NOMO-1 treated with dmso at 0.1 percent for 144 hours (cell line): ENCODE measurements around the gene SHISA2.
"Not testable (repeated sequence)": the region's sequence is repeated elsewhere in the genome, so short reads cannot be mapped to it uniquely, and the experiment has no call there.

ENCODE experiments used
- DNase-seq: peaks from one replicate; lab custom pipeline; 2025; ENCODE audit not compliant: unreplicated experiment; lab: John Stamatoyannopoulos, UW

SHISA2 gene

DNA sequence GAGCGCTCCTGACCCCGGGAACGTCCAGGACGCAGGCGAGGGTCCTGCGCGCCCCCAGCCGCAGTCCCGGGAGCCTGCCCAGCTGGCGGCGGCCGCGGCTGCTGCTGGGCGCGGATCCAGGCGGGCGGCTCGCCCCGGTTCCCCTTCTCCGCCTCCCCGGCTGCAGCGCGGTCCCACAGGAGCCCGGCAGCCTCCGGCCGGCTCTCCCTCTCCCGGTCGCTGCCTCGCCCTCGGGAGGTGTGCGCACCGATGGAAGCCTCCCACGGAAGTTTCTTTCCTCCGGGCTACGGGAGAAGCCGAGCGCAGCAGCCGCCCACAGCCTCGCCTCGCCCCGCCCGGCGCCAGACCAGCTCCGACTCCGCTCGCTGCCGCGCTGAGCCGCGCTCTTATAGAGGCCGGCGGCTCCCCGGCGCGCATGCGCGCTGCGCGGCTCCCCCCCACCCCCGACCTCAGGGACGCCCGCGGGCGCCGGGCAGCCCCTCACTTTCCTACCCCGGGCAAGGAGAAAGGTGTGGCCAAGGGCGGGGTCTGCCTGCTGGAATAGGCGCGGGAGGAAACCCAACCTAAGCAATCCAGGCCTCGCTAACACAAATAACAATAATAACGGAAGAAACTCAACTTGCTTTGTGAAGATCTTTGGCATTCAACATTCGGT is at the start of gene SHISA2:
Gene SHISA2 (minus strand): TSS at position 360 of the 655 bp plus-strand sequence. CDS start 1,041 bp downstream, outside the sequence.
- peak; percentile 63 for DNase-seq

DNA sequence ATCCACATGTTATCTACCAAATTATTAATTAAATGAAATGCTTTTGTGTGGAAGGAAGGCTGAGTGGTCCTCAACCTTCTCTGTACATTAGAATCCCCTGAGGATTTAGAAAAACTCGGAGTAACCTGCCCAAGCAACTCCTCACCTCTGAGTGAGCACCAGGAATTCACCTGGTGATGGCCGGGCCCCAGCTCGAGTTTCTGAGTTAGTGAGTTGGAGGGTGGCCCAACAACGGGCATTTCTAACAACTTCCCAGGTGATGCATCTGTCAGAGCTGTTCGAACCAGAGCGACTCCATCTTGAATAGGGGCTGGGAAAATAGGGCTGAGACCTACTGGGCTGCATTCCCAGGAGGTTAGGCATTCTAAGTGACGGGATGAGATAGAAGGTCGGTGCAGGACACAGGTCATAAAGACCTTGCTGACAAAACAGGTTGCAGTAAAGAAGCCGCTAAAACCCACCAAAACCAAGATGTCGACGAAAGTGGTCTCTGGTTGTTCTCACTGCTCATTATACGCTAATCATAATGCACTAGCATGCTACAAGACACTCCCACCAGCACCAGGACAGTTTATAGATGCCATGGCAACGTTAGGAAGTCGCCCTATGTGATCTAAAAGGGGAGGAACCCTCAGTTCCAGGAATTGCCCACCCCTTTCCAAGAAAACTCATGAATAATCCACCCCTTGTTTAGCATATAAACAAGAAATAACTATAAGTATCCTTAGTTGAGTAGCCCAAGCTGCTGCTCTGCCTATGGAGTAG is 44.2 kb upstream of the SHISA2 start:
- no peak for DNase-seq

DNA sequence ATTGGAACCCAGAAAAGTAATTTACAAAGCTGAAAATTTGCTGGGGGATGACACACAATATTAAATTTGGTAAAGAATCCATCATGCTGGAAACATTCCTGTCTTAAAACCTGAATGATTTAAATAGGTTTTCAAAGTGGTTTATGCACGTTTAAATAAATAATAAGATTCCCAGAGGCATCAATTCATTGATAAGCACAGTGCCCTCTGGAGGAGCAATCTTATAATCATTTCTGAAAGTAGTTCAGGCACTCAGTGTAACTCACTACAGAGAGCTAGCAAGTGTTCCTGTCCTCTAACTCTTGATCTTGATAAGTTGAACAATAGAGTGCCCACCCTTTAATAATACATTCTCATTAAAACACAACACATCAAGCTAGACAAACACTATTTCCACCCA is 43.5 kb upstream of the SHISA2 start:
- no peak for DNase-seq

DNA sequence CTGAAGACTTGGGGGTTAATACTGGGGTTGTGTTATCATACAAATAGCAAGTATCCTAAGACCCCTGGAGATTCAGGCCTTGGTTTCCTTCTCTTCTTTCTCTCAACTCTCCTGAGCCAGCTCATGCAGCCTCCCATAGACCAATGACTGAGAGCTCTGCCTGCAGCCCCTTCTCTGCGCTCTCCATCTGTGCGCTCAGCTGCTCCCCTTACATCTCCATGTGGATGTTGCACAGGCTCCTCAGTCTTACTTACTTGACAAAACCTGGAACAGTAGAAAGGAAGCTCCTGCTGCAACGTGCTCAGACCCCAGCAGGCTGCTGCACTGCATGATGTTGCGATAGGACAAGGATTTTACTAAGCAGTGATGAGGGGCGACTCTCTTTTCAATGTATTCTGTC is 25.0 kb upstream of the SHISA2 start:
- DNase-seq: not testable (repeated sequence)

DNA sequence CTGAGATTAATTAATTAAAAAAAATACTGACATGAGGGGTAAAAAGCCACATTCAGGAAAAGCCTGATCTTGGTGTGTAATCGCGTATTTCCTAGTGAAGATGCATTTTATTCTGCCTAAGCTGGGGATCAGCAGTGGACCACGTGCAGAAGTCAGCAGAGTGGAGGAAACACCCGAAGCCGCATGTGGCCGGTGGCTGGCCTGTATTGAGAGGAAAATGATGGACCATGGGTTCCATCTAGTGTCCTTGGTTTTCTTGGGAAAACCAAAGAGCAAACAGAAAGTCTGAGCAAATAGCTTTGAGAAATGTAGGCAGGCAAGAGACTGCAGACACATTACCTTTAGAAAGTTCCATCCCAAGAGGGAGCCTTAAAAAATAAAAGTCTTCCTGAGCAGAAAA is 23.7 kb upstream of the SHISA2 start:
- DNase-seq: no peak

DNA sequence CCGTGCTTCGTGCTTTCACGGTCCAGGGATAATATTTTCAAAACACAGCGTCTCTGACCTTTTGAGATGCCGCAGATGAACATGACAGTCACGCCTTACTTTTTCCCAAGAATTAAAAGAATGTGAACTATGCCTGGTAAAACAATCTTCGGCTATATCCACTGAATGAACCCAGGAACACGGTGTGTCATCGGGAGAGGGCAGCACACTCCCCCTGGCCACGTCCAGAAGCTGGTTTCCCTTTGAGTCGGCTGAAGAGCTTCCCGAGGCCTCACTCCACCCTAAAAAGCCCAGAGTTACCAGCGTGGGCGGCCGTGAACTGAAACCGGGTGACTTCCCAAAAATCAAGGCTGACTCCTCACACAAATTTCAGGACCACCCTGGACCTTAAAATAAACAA is 22.9 kb upstream of the SHISA2 start:
- no peak for DNase-seq

DNA sequence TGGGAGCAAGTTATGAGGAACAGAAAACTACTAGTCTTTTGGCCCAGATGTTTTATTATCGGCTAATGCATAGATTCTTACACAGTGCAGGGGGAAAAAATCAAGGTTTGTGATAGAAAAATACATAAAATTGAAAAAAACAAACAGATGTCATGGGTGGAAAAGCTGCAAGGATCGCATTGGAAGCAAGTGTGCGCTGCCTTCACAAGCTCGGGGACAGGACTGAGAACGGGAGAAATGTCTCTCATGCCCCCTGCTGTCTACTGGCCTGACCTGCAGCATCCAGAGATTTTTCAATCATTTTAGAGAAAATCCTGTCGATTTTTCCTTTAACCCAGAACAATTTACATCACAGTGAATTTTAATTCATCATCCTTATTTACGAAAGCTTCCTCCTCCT is 20.5 kb upstream of the SHISA2 start:
- DNase-seq: not testable (repeated sequence)

DNA sequence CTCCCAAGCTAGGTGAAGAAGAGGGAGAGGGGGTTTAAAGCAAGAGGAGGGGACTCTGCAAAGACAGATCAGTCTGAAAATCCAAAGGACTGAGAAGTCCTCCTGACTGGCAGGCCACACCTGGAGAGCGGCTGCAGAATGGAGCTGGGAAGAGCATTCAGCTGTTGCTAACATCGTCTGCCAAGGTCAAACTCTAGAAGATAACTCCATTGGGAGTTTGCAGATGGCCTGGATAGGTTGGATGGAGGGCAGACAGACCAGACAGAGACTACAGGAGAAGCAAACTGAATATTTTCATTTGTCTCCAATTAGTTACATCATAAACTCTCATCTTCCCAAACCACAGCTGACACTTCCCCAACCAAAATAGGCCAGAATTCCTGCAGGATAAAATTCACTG is 19.9 kb upstream of the SHISA2 start:
- DNase-seq: no peak

DNA sequence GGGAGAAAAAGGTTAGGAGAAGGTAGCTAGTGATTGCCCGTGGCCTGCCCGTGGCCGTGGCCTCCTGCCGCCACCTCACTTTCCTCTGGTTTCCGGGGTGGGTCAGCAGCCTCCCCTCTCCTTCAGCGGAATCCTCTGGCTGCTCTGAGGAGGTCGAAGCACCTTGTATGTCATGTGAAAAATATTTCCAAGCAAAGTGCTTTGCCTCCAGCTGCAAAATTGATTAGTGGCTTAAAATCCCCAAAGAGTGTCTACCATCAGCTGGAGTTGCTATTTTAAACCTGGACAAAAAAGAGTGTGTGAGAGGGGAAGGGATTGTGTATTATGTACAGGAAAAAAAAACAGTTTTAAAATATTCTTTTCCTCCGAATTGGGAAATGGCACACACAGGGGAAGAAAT is 17.8 kb upstream of the SHISA2 start:
- not testable (repeated sequence) for DNase-seq

DNA sequence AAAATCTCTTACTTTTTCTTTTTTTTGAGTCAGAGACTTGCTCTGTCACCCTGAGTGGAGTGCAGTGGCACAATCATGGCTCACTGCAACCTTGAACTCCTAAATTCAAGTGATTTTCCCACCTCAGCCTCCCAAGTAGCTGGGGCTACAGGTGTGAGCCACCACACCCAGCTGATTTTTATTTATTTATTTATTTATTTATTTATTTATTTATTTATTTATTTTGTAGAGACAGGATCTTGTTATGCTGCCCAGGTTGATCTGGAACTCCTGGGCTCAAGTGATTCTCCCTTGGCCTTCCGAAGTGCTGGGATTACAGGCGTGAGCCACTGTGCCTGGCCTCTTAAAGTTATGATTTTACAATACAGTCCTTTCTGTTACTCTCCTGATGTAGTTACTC is 16.6 kb upstream of the SHISA2 start:
- not testable (repeated sequence) for DNase-seq

DNA sequence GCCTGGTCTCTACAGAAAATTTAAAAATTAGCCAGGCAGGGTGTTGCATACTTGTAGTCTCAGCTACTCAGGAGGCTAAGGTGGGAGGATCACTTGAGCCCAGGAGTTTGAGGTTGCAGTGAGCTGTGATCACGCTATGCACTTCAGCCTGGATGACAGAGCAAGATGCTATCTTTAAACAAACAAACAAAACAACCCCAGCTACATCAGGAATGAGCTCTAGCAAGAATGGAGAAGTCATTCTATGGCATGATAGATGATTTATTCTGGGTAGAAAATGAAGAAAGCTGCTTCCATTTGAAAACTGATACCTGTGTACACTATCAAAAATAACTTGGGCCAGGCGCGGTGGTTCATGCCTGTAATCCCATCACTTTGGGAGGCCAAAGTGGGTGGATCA is 15.8 kb upstream of the SHISA2 start:
- DNase-seq: no peak

DNA sequence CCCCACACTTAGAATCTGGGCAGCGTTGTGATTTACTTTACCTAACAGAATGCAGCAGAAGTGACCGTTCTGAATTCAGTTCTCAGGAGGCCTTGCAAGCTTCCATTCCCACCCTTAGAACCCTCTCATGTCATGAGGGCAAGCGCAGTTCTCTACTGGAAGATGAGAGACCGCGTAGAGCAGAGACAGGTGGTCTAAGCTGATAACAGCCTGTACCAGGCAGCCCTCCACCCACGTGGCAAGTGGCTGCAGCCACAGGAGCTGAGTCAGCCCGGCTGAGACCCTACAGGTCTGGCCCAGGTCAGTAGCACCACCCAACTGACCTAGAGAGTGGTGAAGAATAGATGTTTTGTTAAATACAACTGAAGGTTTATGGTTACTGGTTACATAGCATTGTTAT is 14.7 kb upstream of the SHISA2 start:
- not testable (repeated sequence) for DNase-seq

DNA sequence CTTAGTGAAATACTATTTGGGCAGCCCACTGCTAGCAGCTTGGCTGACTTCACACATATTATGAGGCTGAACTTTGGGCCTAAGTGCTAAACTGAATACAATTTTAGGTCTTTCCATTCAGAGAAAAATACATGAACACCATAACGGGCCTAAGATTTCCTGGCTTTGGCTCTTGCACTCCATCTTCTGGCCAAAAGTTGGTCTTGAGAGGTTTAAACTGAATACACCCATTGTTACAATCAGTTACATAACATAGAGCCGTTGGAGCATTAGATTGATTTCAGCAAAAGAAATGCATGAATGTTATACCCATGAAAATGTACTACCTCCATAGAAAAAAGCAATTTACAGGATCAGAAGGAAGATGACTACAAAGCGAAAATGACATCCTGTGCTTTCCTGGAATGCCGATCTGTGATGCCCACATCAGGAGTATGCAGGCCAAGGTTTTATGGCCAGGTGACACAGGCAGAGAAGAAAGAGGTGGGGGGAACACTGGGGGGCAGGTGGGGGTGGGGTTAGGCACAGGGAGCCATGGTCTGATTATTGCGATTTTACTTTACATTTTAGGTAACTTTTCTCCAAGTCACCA is 11.1 kb upstream of the SHISA2 start:
- peak; percentile 57 for DNase-seq

DNA sequence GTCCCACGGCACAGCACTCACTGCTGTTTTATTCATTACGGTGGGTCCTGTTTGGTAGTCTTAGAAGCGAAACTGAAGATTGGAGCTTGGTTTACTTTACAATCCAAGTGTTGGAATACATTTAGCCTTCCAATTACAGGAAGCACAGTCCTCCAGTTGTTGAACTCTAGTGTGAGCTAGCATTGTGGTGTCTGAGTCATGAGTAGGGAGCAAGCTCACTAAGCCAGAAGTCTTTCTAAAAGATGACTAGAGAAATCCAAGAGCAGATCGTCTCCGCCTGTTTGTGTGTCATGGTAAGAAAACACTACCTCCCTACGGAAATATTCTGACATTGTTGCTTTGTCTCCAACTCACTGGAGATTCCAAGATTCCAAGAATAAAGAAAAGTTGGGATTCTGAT is 10.1 kb upstream of the SHISA2 start:
- DNase-seq: no peak

DNA sequence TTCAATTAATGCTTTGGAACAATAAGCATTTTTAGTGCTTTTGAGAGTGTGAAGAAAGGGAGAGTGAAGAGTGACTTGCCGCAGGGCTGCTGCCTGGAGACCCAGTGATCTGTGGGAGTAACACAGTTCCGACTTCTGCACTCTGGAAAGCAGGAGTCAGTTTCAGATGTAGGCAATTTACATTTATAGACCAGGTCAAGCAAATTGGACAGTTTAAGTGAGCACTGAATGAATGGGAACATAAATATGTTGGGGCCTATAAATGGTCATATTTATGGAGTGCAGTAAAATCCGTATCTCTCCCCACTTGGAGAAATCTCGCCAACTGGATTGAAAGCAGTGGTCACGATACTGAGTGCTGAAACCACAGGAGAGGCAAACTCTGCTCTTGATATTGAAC is 9.4 kb upstream of the SHISA2 start:
- DNase-seq: no peak

DNA sequence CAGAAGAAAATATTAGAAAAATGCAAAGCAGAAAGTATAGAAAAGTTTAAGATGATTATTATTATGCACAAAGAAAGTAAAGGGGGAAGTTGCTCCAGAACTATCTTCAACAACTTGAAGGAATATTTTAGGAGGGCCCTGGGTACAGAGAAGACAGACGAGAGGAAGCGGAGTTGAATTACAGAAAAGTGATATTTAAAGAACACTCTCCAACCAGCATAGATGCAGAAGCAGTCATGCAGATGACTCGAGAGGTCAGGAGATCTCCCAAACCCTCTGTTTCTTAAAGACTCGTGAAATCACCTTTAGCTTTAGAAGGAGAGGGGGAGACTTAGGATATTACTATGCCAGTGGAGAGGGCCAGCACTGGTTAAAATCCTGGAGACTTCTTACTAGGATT is 8.5 kb upstream of the SHISA2 start:
- DNase-seq: no peak

DNA sequence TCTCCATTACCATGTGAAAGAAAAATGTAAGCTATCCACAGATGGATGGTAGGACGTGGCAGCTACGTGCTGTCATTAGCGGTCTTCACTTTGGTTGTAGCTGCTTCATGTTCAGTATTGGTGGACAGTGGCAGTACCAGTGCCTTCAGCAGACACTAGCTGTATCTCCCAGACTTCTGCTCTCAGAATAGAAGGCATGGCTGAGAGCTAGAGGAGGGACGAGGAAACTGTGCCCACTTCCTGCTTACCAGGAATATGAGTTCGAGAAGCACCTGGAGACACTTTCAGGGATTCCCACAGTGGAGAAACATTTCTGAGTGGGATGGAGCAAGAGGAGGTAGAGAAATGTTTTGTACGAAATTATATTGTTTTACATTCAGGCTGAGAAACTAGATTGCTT is 6.9 kb upstream of the SHISA2 start:
- no peak for DNase-seq

DNA sequence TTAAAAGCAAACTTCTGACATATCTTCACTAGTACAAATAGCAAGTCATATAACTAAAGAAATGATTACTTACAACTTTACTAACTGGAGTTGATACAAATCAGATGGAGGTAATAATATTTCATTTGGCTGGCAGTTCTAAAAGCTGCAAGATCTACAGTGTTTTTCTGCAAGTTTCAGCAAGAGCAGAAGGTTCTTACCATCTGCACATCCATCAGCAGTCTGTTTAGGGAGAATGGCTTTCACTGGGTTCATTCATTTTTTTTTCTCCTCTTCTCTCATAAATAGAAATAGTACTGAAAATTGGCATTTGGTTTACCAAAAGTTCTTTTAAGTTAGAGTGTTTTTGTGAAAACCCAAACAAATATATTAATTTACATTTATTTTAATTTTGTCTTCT is 3.1 kb upstream of the SHISA2 start:
- DNase-seq: no peak

DNA sequence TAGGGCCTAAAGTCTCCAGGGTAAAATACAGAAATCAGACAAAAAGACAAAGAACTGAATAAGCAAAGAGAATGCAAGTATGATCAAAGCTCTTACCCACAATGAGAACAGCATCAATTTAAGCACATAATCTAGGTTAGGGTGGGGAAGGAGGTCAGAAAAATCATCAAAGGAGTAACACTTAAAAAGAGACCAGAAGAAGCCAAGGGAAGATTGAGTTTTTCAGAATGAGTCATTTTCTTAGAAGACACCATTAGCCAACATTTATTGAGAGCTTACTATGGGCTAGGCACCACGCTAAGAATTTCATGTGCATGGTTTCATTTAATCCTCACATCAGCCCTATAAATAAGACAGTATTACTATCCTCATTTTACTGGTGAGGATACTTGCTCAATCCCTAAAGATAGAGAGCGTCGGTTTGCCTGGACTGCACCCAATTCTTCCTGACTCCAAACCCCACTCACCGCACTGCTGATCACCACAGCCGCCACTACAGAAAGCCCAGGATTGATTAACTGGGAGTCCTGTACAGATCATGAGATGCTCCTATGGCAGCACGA is 1.7 kb upstream of the SHISA2 start:
- no peak for DNase-seq

DNA sequence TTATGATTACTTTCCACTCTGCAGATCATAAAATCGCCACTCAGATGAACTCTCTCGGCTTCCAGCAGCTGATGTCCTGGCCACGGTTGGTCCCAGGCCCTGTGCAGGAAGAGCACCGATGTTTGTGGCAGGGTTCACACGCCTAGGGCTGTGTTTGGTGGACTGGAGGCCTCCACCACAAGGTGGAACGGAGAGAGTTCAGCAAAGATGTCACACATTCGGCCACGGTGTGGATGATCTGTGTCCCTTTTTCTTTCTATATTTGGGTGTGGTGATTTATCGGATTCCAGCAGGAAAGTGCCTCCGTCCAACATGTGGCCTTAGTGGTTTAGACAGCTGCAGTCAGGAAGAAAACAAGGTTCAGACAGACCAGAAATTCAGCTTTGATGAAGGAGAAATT is 521 bp upstream of the SHISA2 start:
- DNase-seq: no peak

DNA sequence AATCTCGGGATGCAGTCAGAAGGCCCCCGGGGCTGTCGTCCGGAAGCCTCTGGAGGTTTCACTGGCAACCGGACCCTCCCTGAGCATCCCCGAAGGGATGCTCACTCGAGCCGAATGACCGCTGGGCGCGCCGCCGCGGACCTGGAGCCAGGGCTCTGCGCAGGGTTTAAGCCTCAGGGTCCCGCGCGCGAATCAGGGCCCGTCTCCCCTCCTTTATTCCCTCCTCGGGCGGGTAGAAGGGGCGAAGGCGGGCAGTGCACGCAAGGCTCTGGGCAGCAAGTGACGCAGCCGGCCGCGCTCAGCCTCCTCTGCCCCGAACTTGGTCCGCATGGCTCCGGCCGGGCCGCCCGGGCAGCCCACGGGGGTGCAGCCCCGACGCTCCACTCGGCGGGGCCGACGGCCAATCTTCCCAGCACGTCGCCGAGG is 572 bp downstream of the SHISA2 start:
- DNase-seq: no peak
